WI38 (cell line): ENCODE measurements around the gene STK38L.

Experiments
- H3K4me3 ChIP-seq: 2 replicates; pipeline ENCODE4 v1.5.1; 2011; ENCODE audit warnings: low read depth, mild to moderate bottlenecking, control low read depth, low read length
- CTCF ChIP-seq: IDR thresholded peaks from 2 replicates; pipeline ENCODE4 v1.5.1; 2012; ENCODE audit warnings: low read depth, mild to moderate bottlenecking, control low read depth, low read length

Gene STK38L

GRCh38 chr12:27260746-27261145 lies 16.7 kb downstream of the STK38L start:
- no peak overlapping the region for H3K4me3 ChIP-seq
- TF ChIP-seq CTCF, result no peak

GRCh38 chr12:27261866-27262265 lies 17.8 kb downstream of the STK38L start:
- no peak for TF ChIP-seq CTCF
- H3K4me3 ChIP-seq, result no peak overlapping the region

DNA sequence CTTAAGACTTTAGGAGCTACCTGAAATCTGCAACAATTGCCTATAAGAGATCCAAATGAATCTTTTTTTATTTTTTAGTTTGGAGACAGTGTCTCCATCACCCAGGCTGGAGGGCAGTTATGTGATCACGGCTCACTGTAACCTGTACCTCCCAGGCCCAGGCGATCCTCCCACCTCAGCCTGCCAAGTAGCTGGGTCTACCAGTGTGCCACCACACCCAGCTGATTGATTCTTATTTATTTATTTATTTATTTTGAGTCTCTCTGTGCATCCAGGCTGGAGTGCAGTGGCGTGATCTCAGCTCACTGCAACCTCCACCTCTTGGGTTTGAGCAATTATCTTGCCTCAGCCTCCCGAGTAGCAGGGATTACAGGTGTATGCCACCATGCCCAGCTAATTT lies 26.1 kb downstream of the STK38L start:
- TF ChIP-seq CTCF, result no peak
- H3K4me3 ChIP-seq, result no peak overlapping the region

GRCh38 chr12:27271206-27271605 lies 27.1 kb downstream of the STK38L start:
- no peak overlapping the region for H3K4me3 ChIP-seq
- no peak for TF ChIP-seq CTCF

DNA sequence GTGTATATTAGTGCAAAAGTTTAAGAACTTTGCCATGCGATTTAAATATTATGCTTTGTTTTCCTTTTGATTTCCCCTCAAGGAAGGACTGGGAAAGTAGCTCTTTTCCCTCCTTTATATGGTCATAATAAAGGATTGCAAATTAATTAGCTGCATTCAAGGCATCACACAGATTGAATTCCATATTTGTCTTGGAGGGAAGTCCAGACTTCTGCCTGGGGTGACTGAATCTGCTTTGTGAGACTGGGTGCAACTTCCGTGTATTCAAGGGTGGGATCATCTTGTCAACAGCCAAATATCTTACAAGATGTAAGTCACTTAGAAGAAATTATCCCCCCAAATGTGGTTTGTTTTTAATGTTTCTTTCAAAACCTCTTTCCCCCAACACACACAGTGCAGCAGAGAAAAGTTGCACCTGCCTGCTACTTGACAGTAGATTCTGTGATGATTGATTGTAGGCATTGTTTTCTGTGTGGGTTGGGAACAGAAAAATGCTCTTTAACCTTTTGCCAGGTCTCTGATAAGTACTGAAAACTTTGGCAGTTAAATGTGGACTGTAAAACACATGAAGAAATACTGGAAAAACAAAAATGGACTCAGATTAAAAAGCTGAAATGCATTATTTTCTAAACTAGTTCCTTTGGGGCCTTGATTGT lies 28.4 kb downstream of the STK38L start:
- TF ChIP-seq CTCF, result no peak

DNA sequence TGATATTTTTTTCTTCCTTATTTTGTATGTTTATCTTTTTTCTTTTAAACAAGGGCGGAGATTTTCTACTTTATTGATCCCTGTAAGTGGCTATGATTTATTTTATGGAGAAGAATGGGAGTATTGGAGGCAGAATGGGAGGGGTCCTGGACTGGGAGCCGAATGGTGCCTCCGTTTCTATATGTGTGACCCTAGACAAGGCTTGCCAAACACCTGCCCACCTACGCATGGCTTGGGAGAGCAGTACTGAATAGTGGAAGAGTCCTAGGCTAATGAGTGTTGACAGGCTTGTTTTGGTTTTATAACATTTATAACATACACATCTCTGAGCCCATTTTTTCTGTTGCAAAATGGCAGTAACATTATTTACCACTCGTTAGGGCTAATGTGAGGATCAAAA lies 29.0 kb downstream of the STK38L start:
- no peak for TF ChIP-seq CTCF
- no peak overlapping the region for H3K4me3 ChIP-seq

More for the DNA sequence above, 28.4 kb downstream of the STK38L start:
- H3K4me3 ChIP-seq, result no peak overlapping the region

DNA sequence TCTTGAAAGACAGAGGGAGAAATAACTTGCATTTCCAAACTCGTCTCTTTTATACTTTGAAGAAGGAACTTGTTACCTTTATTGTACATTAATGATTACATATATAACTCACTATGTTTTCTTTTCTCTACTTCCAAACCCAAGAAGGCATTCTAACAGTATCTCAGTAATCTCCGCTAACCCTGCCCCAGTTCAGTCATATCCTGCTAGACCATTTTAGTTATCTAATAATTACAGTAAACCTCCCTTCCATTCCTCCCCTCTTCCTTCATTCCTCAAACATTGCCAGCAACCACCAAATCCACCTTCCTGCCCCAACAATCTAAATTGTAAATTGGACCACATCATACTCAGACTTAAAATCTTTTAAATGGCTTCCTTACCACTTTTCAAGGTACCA lies 30.6 kb downstream of the STK38L start:
- no peak overlapping the region for H3K4me3 ChIP-seq
- no peak for TF ChIP-seq CTCF
